H1 (cell line): Measurements from ENCODE around the gene ZNF860. TPM values are rescaled to one million over a fixed set of nuclear protein-coding genes. Genes with fewer than 3 reads are reported as not detected.

Experiments used
- CTCF ChIA-PET: fragments of 300-600 bp; sonication (Branson Sonifier 250); formaldehyde crosslinking; loops from one replicate; lab custom pipeline; 2021; ENCODE audit not compliant: partially characterized antibody; lab: Charles Lee
- POLR2A ChIA-PET: fragments of 300-600 bp; sonication (Branson Sonifier 250); formaldehyde crosslinking; loops from one replicate; lab custom pipeline; 2021; ENCODE audit warnings: inconsistent platforms; ENCODE audit not compliant: partially characterized antibody; lab: Charles Lee
- DNase-seq, 2 experiments: peaks; one replicate each; pipeline versions ENCODE4 v3.0.0 to v3.0.0-alpha.2; 2010 to 2022; ENCODE audit warnings: low spot score in 2 of 2, low read depth in 1 of 2, mixed read lengths in 1 of 2
- FAIRE-seq: peaks from 2 replicates; lab custom pipeline; 2011; peaks lifted over from hg19 to GRCh38; lab: Jason Lieb, UNC
- H2AFZ ChIP-seq: 2 replicates; pipeline ENCODE4 v1.8.1; 2012; ENCODE audit warnings: low read length, inconsistent platforms
- H2AK5ac ChIP-seq: 2 replicates; pipeline ENCODE4 v1.6.1; 2013; ENCODE audit warnings: low read depth, low read length
- H2BK120ac ChIP-seq: replicated peaks from 2 replicates; pipeline ENCODE3; 2013; ENCODE audit warnings: low read depth, low read length, inconsistent platforms
- H2BK12ac ChIP-seq: 2 replicates; pipeline ENCODE4 v1.6.1; 2013; ENCODE audit warnings: low read depth, low read length
- H2BK15ac ChIP-seq: 2 replicates; pipeline ENCODE4 v1.6.1; 2013; ENCODE audit warnings: low read length
- H2BK20ac ChIP-seq: 2 replicates; pipeline ENCODE4 v1.6.1; 2013; ENCODE audit warnings: low read length
- H2BK5ac ChIP-seq: 2 replicates; pipeline ENCODE4 v1.6.1; 2013; ENCODE audit warnings: low read depth, low read length
- H3K14ac ChIP-seq: 2 replicates; pipeline ENCODE4 v1.6.1; 2013; ENCODE audit warnings: inconsistent platforms; ENCODE audit not compliant: insufficient read length
- H3K18ac ChIP-seq: 2 replicates; pipeline ENCODE4 v1.6.1; 2013; ENCODE audit warnings: low read length; ENCODE audit errors: extremely low read depth
- H3K23ac ChIP-seq: 2 replicates; pipeline ENCODE4 v1.6.1; 2013; ENCODE audit warnings: inconsistent platforms; ENCODE audit not compliant: insufficient read length
- H3K23me2 ChIP-seq: 2 replicates; pipeline ENCODE4 v1.6.1; 2013; ENCODE audit warnings: low read depth, low read length
- H3K27ac ChIP-seq: 2 replicates; pipeline ENCODE4 v1.6.1; 2011; ENCODE audit warnings: low read depth, low read length, inconsistent platforms
- H3K27me3 ChIP-seq, 4 experiments: replicated peaks in 1 of 4; 1 replicate in 1 of 4; 2 replicates in 3 of 4; pipeline versions ENCODE4 v1.6.1 to v1.8.1; 2011 to 2013; ENCODE audit warnings: low read length in 3 of 4, mild to moderate bottlenecking in 3 of 4, inconsistent platforms in 2 of 4, mixed read lengths in 2 of 4, moderate library complexity in 1 of 4; ENCODE audit not compliant: control insufficient read depth in 3 of 4, insufficient read depth in 3 of 4; ENCODE audit errors: extremely low read depth in 1 of 4
- H3K36me3 ChIP-seq, 4 experiments: 2 replicates each; pipeline versions ENCODE4 v1.6.1 to v1.8.1; 2011 to 2013; ENCODE audit warnings: mild to moderate bottlenecking in 4 of 4, low read length in 3 of 4, moderate library complexity in 2 of 4, control low read depth in 1 of 4, inconsistent platforms in 1 of 4; ENCODE audit not compliant: insufficient read depth in 4 of 4, control insufficient read depth in 2 of 4
- H3K4ac ChIP-seq: replicated peaks from 2 replicates; pipeline ENCODE3; 2013; ENCODE audit warnings: low read length, low read depth, mixed read lengths, inconsistent platforms; ENCODE audit not compliant: insufficient read length
- H3K4me1 ChIP-seq, 4 experiments: replicated peaks in 1 of 4; 1 replicate in 1 of 4; 2 replicates in 3 of 4; pipeline versions ENCODE4 v1.6.1 to v1.8.1; 2011 to 2013; ENCODE audit warnings: low read length in 3 of 4, inconsistent platforms in 2 of 4, mixed read lengths in 1 of 4; ENCODE audit not compliant: insufficient read depth in 4 of 4, control insufficient read depth in 3 of 4
- H3K4me2 ChIP-seq, 2 experiments: 2 replicates each; pipeline versions ENCODE4 v1.6.1 to v1.8.1; 2011 to 2013; ENCODE audit warnings: low read depth in 2 of 2, low read length in 2 of 2, control low read depth in 1 of 2, inconsistent platforms in 1 of 2, mild to moderate bottlenecking in 1 of 2; ENCODE audit not compliant: insufficient read depth in 1 of 2
- H3K4me3 ChIP-seq, 4 experiments: fragments of 200-600, 300-600 bp in 1 of 4; sonication (generic), shearing (Covaris generic), sonication (Bioruptor Twin) in 1 of 4; 2 replicates each; pipeline versions ENCODE4 v1.5.1 to v1.8.1; 2011 to 2016; ENCODE audit warnings: low read length in 4 of 4, low read depth in 3 of 4, control low read depth in 2 of 4, inconsistent platforms in 2 of 4, mild to moderate bottlenecking in 2 of 4, mixed read lengths in 1 of 4, moderate library complexity in 1 of 4; ENCODE audit not compliant: insufficient read depth in 2 of 4; ENCODE audit errors: extremely low read depth in 1 of 4
- H3K56ac ChIP-seq: replicated peaks from 2 replicates; pipeline ENCODE3; 2013; ENCODE audit warnings: low read depth, mild to moderate bottlenecking, mixed read lengths, low read length, inconsistent platforms; ENCODE audit not compliant: insufficient read length
- H3K79me1 ChIP-seq: 2 replicates; pipeline ENCODE4 v1.6.1; 2013; ENCODE audit warnings: low read depth, low read length, control low read depth
- H3K79me2 ChIP-seq, 2 experiments: 2 replicates each; pipeline versions ENCODE4 v1.6.1 to v1.8.1; 2012 to 2013; ENCODE audit warnings: low read length in 2 of 2, mild to moderate bottlenecking in 2 of 2, inconsistent platforms in 1 of 2; ENCODE audit not compliant: insufficient read depth in 2 of 2, control insufficient read depth in 1 of 2
- H3K9ac ChIP-seq, 4 experiments: replicated peaks in 1 of 4; 1 replicate in 1 of 4; 2 replicates in 3 of 4; pipeline versions ENCODE4 v1.6.1 to v1.8.1; 2011 to 2013; ENCODE audit warnings: low read depth in 3 of 4, low read length in 3 of 4, control low read depth in 2 of 4, mild to moderate bottlenecking in 2 of 4, moderate library complexity in 2 of 4, inconsistent platforms in 1 of 4; ENCODE audit errors: extremely low read depth in 1 of 4
- H3K9me3 ChIP-seq, 2 experiments: 2 replicates each; pipeline versions ENCODE4 v1.6.1 to v1.8.1; 2012 to 2013; ENCODE audit warnings: mild to moderate bottlenecking in 2 of 2, moderate library complexity in 2 of 2, control low read depth in 1 of 2, inconsistent platforms in 1 of 2, low read depth in 1 of 2, low read length in 1 of 2, mixed read lengths in 1 of 2; ENCODE audit not compliant: insufficient read depth in 2 of 2
- H4K20me1 ChIP-seq, 2 experiments: replicated peaks in 1 of 2; 2 replicates each; pipeline versions ENCODE3 to v1.8.1; 2011 to 2013; ENCODE audit warnings: inconsistent platforms in 2 of 2, low read length in 2 of 2, mild to moderate bottlenecking in 1 of 2; ENCODE audit not compliant: insufficient read depth in 2 of 2, control insufficient read depth in 1 of 2
- H4K5ac ChIP-seq: 2 replicates; pipeline ENCODE4 v1.6.1; 2013; ENCODE audit warnings: low read length, low read depth, mixed read lengths, inconsistent platforms; ENCODE audit not compliant: insufficient read length
- H4K8ac ChIP-seq: 2 replicates; pipeline ENCODE4 v1.8.0; 2013; ENCODE audit warnings: mild to moderate bottlenecking, moderate library complexity, low read length, inconsistent platforms; ENCODE audit not compliant: insufficient read depth; ENCODE audit errors: extremely low read depth
- H4K91ac ChIP-seq: replicated peaks from 2 replicates; pipeline ENCODE3; 2013; ENCODE audit warnings: low read length, mixed read lengths, inconsistent platforms; ENCODE audit not compliant: insufficient read length
- JUND ChIP-seq: IDR thresholded peaks from 2 replicates; pipeline ENCODE4 v1.6.1; 2011; ENCODE audit warnings: mild to moderate bottlenecking, improper control_type of control experiment, low read length
- NRF1 ChIP-seq: IDR thresholded peaks from 2 replicates; pipeline ENCODE4 v1.6.1; 2011; ENCODE audit warnings: mild to moderate bottlenecking, low read depth, low read length, improper control_type of control experiment
- SIN3A ChIP-seq, 2 experiments: IDR thresholded peaks in 1 of 2; conservative IDR thresholded peaks in 1 of 2; 2 replicates each; pipeline ENCODE4 v1.6.1; 2011 to 2012; ENCODE audit warnings: low read length in 2 of 2, improper control_type of control experiment in 1 of 2, low read depth in 1 of 2, mild to moderate bottlenecking in 1 of 2
- TCF12 ChIP-seq: IDR thresholded peaks from 2 replicates; pipeline ENCODE4 v1.6.1; 2011; ENCODE audit warnings: low read depth, mild to moderate bottlenecking, low read length
- WGBS, 2 experiments: shearing (Covaris generic) in 1 of 2; methylation state at CpG; one replicate each; pipeline versions ENCODE4 v1.1.6 to v1.1.7; 2013 to 2015; ENCODE audit warnings: low lambda C conversion rate in 2 of 2, mixed read lengths in 2 of 2, inconsistent platforms in 1 of 2, low coverage in 1 of 2, missing lambda C conversion rate in 1 of 2; ENCODE audit not compliant: insufficient replicate concordance in 2 of 2, insufficient coverage in 1 of 2, insufficient read length in 1 of 2; ENCODE audit errors: extremely low coverage in 1 of 2, missing lambda C conversion rate in 1 of 2; 5-methylcytosine and 5-hydroxymethylcytosine counted together
- polyA plus RNA-seq, 7 experiments: library from polyadenylated mRNA; depleted of rRNA in 3 of 7; stranded (reverse) in 5 of 7; unstranded in 2 of 7; fragments of >200 nt in 5 of 7; fragments of 200-250 nt in 2 of 7; gene quantifications; 1 replicate in 5 of 7; 2 replicates in 1 of 7; 4 replicates in 1 of 7; pipeline versions ENCODE4 v1.2.1 to v1.2.3, GENCODE V29; 2011 to 2013; ENCODE audit warnings: missing spikeins in 2 of 7, mixed read lengths in 2 of 7
- total RNA-seq: library from RNA; stranded (reverse); fragmentation: NEBNext Ultra II Directional; extraction: Animal tissue kit (Norgen Biotek cat#: 25700); gene quantifications from 2 replicates; pipeline ENCODE4 v1.2.1, GENCODE V29; 2021
- TF ChIP-seq, protein P1 (sequence below), 3 experiments: IDR thresholded peaks; 1 replicate in 2 of 3; 2 replicates in 1 of 3; pipeline versions ENCODE4 v1.5.1 to v1.6.1; 2011; ENCODE audit warnings: low read length in 3 of 3, mild to moderate bottlenecking in 3 of 3, inconsistent platforms in 2 of 3, low read depth in 1 of 3, moderate library complexity in 1 of 3; ENCODE audit not compliant: insufficient read depth in 1 of 3; ENCODE audit errors: control extremely low read depth in 1 of 3

The ZNF860 gene
- total and polyA plus RNA-seq, 2 of the 8 experiments (the other 6 are each of a cell fraction or from before 2014, with no cell fraction given), result 3.2 to 8.6 TPM

DNA sequence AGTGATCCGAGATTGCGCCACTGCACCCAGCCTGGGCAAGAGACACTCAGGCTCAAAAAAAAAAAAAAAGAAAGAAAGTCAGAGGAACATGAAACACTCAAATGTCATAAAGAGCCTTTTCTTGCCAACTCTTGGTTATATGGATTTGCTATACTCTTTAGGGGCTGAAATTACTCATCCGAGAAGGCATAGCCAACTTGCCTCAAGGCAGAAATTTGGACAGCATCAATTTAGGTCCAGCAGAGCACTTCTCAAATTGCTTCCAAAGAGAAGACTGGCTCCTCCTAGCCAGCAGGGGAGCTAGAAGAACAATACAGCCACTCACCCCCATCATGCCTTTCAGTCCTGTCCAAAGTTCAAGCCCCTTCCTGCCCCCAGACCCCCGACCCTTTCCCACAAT lies 44.3 kb upstream of the ZNF860 start:
- Histone ChIP-seq H2BK120ac (no peak overlapping the region), H4K5ac (no peak overlapping the region), H3K56ac (no peak overlapping the region), H3K9ac (no peak overlapping the region), H3K4me1 (peaks cover 2 to 21% (median 5%) of the 10 kb centered on the region in 4 experiments; a peak in 5 of 7 replicates), H3K79me2 (peaks cover 19 to 88% of the 10 kb centered on the region in 2 experiments), H3K14ac (no peak overlapping the region), H2BK20ac (no peak overlapping the region), H3K4me3 (no peak overlapping the region), H3K27me3 (no peaks in the 10 kb centered on the region), H4K20me1 (no peaks in the 10 kb centered on the region), H2BK5ac (no peak overlapping the region), H2BK15ac (no peak overlapping the region), H3K36me3 (no peaks in the 10 kb centered on the region), H3K27ac (no peak overlapping the region), H4K91ac (no peak overlapping the region), H2AFZ (no peak overlapping the region), H3K4me2 (no peak overlapping the region), H3K23ac (no peak overlapping the region), H3K23me2 (peaks cover 3% of the 10 kb centered on the region; the same call in 1 of the 2 replicates), H3K79me1 (peaks cover 14% of the 10 kb centered on the region), H3K18ac (no peak overlapping the region), H3K9me3 (no peaks in the 10 kb centered on the region), H3K4ac (no peak overlapping the region), H4K8ac (no peak overlapping the region), H2AK5ac (no peak overlapping the region), H2BK12ac (no peak overlapping the region)
- DNase-seq (no peak), FAIRE-seq (no peak)
- POLR2A ChIA-PET, result interaction anchor here (1.6 kb wide), 1 partner anchor 10 kb away, joined by 6 read pairs; no protein-coding TSS in a partner anchor
- 83% methylated on average over 3 of the region's 4 CpGs; no CpG with 5 or more reads in 1 of the 2 experiments for whole genome bisulfite sequencing, 2 experiments
- no peak for TF ChIP-seq JUND
- no peak for TF ChIP-seq SIN3A (conservative IDR thresholded peaks at IDR 0.05 in 1 of 2, IDR thresholded peaks at IDR 0.05 in 1 of 2; ENCODE audit: low read depth in 1 of 2, low read length in 2 of 2)
- no peak for TF ChIP-seq NRF1
- TF ChIP-seq, protein P1, sequence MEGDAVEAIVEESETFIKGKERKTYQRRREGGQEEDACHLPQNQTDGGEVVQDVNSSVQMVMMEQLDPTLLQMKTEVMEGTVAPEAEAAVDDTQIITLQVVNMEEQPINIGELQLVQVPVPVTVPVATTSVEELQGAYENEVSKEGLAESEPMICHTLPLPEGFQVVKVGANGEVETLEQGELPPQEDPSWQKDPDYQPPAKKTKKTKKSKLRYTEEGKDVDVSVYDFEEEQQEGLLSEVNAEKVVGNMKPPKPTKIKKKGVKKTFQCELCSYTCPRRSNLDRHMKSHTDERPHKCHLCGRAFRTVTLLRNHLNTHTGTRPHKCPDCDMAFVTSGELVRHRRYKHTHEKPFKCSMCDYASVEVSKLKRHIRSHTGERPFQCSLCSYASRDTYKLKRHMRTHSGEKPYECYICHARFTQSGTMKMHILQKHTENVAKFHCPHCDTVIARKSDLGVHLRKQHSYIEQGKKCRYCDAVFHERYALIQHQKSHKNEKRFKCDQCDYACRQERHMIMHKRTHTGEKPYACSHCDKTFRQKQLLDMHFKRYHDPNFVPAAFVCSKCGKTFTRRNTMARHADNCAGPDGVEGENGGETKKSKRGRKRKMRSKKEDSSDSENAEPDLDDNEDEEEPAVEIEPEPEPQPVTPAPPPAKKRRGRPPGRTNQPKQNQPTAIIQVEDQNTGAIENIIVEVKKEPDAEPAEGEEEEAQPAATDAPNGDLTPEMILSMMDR (IDR thresholded peaks at IDR 0.05; ENCODE audit: control extremely low read depth in 1 of 3, insufficient read depth in 1 of 3, low read depth in 1 of 3, low read length in 3 of 3), result no peak
- no peak for TF ChIP-seq TCF12
- CTCF ChIA-PET, result interaction anchor here (0.6 kb wide), 2 partner anchors 145 to 520 kb away, joined by 3 read pairs; no protein-coding TSS in a partner anchor
